HG03432 (cell line): ENCODE results near the gene SLC25A34.

Experiments
- ATAC-seq: cut with Tn5 transposase; IDR thresholded peaks from one replicate; pipeline ENCODE4 v1.9.1; 2021; ENCODE audit warnings: mild to moderate bottlenecking, moderate library complexity; ENCODE audit not compliant: unreplicated experiment

The SLC25A34 gene

GRCh38 chr1:15770313-15770962, 34.4 kb downstream of the SLC25A34 start:
- ATAC-seq: no peak

GRCh38 chr1:15771836-15772515, 35.9 kb downstream of the SLC25A34 start:
- no peak for ATAC-seq

- ATAC-seq: no peak
These were observed 39.6 kb downstream of the SLC25A34 start for GRCh38 chr1:15775706-15776105.

GRCh38 chr1:15777909-15778707, 42.0 kb downstream of the SLC25A34 start:
- ATAC-seq: no peak

GRCh38 chr1:15785683-15786082, 49.6 kb downstream of the SLC25A34 start:
- no peak for ATAC-seq

- no peak for ATAC-seq
These were observed 50.5 kb downstream of the SLC25A34 start for GRCh38 chr1:15786581-15786980.

GRCh38 chr1:15788624-15789301, 52.7 kb downstream of the SLC25A34 start:
- ATAC-seq: no peak
